ENCODE results near the gene SLC37A1. TPM values are rescaled to one million over a fixed set of nuclear protein-coding genes. Genes with fewer than 3 reads are reported as not detected.

The SLC37A1 gene
- total RNA-seq, 1 donor from 2014 or later: 6.7 TPM

DNA sequence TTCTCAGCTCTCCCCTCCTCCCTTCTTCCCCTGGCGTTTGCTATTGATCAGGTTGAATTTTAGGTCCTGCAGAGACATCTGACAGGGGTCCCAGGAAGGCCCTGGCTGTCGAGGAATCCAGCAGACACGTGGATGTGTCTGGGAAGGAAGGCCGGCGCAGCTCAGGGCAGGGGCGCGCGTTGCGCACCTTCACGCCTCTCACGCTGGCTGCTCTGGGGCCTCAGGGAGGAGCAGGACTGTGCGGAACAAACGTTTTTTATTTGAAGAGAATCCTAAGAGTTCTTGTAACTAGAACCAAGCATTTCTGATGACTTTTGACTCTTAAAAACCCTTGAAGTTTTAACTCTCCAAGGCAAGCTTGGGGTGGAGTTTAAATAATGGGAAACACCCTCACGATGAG is 54.2 kb downstream of the SLC37A1 start:
- peak; percentile 46 for DNase-seq (ENCODE audit: low spot score)
- intact Hi-C loops (cut with DNase I): no loop called here

DNA sequence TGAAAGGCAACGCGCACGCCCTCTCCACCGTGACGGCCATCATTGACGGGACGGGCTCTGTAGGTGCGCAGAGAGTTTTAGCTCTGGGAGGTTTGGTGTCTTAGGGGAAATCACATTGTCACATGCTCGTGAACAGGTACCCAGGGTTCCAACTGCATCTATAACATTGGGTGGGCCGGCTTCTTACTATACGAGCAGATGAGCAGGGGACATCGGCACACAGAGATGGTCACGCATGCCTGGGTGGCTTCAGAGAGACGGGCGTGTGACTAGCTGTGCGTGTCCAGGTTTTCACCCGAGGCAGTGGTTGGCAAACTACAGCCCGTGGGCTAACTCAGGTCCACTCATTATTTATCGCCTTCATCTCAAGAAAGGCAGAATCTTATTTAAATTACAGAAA is 54.7 kb downstream of the SLC37A1 start:
- peak; percentile 69 for DNase-seq (ENCODE audit: low spot score)
- intact Hi-C loops (cut with DNase I): no loop called here

DNA sequence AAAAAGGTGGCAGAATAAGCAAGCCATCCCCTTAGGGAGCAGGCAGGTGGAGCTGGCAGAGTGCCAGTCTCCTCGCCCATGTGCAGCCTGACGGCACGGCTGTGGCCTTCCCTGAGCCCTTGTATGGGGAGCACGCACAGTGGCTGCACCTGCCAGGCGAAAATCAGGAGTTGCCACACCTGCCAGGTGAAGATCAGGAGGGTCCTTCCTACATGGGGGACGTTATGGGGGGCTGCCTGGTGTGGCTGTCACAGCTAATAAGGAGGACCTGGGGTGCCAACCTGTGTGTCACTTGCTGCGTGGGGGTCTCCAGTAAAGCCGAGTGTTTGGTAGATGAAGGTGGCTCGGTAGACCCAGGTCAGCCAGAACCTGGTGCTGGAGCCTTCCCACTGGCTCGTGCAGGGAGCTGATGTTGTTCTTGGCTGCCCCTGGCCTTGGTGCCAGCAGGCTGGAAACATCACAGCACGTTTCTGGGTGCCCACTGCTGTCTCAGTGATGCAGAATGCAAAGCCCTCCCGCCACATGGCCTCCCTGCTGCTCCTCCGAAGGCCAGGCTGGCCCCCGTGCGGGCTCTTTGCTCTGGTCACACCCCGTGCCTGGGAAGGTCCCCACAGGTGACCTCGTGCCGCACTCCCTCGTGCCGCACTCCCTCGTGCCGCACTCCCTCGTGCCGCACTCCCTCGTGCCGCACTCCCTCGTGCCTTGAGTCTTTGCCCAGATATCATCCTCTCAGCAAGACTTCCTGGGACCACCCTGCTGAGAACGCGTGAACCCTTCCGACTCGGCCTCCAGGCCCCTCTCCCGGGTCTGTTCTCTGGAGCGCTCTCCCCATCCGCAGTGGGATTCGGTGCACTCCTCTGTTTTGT is 55.4 kb downstream of the SLC37A1 start:
- DNase-seq (ENCODE audit: low spot score): peak; percentile 59
- intact Hi-C loops (cut with DNase I): no loop called here

DNA sequence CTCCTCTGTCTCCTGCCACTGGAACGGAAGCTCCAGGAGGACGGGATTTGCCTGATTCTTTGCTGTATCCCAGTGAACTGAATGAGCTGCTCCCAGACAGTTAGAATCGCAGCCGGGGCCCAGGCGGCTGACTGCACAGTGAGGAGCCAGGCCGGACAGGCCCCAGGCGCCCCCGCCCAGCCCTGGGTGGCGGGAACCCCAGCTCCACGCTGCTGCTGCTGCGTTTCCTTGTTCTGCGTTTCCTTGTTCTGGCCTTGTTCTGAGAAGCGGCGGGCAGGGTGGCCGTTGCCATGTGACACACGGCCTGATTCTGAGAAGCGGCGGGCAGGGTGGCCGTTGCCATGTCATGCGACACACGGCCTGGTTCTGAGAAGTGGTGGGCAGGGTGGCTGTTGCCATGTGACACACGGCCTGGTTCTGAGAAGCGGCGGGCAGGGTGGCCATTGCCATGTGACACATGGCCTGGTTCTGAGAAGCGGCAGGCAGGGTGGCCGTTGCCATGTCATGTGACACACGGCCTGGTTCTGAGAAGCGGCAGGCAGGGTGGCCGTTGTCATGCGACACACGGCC is 56.2 kb downstream of the SLC37A1 start:
- DNase-seq (ENCODE audit: low spot score): peak; percentile 51
- intact Hi-C loops (cut with DNase I): no loop called here

DNA sequence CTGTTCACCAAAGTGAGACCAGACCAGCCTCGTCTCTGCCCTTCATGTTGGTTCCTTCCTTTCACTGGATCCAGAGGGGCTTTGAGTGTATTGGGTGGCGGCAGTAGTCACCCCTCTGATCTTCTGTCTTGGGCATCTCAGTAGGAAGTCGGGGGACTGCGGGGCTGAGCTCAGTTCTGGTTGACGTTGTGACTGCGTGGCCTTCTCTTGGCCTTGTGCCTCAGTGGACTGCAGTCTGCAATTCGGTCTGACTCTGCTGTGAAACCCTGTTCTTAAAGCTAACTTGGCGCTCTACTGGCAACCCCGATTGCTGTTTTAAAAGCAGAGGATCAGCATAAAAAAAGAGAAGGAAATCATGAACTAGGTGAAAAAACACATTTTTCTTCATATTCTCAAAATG is 56.7 kb downstream of the SLC37A1 start:
- DNase-seq (ENCODE audit: low spot score): peak; percentile 20
- intact Hi-C loops (cut with DNase I): no loop called here

DNA sequence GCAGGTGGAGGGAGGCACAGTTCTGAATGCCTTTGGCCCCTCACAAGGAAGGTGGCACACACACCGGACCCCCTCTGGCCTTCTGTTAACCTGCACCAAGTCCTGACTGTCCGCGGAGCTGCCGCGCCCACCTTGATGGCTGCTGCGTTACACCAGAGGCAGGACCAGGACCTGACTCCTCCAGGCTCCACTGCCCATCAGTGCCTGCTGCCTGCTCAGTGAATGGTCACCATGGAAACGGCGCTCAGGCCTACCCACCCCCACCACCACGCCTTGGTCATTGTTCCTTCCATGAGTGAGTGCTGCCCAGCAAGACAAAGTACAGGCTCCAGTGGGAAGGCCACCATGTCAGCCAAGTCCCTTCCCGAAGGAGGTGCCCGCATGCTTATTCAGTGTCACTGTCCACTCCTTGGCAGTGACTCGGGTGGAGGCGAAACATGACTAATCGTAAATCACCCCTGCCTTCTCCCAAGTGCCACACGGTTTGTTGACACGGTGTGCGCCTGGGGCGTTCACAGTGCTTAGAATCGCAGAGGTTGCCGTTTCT is 57.3 kb downstream of the SLC37A1 start:
- DNase-seq (ENCODE audit: low spot score): peak; percentile 54
- intact Hi-C loops (cut with DNase I): no loop called here

DNA sequence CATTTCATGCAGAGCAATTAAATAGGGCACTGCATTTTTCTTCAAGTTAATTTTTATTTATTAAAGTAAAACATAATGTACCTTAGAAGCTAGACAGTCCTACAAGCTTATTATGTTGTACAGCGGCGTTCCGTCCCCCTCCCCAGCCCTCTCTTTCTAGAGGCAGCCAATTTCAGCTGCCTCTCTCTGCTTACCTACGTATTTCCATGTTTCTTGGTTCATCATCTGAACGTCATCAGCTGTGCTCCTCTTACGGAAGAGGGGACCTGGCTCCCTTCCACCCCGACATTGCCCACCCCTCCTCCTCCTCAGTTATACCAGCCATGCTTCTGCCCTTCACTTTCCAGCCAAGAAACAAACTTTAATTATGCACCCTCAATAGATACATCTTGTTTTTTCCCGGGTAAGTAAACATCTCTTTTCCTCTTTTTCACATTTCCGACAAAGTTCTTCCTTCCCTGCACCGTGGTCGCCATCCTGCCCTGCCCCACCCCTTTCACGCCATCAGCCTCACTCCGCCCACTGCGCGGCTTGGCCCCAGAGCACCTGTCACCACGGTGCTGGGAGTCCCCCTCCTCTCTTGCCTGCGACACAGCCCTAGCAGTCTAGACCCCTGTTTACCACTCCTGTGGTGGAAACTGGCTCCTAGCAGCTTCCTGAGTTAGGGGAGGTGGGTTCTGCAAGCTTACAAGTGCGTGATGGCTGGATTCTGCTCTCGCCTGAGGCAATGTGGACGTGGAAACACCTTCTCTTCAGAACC is 57.9 kb downstream of the SLC37A1 start:
- intact Hi-C loops (cut with DNase I): no loop called here
- peak; percentile 35 for DNase-seq (ENCODE audit: low spot score)

DNA sequence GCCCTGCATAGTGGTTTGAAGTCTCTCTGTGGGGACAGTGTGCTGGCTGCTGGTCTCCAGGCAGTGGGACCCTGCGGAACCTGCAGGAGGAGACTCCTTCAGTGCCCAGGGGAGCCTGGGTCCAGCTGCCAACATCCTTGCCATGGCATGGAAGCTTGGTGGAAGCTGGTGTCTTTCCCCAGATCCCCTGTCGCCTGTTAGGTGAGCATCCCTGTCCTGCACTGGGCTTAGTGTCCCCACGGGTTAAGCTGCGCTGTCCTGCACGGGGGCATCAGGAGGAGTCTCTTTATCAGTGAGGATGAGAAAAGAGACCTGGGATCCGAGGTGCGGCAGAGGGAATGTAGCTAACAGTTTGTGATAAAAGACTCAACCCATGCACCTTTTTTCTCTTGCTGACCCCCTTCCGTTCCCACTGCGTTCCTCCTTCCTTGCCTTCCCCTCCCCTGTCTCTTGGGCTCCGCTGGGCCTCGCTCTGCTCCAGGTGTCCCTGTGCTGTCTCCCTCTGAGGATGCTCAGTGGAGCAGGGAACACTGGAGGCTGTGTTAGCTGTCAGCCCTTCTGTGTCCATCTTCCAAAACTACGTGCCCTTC is 59.3 kb downstream of the SLC37A1 start:
- DNase-seq (ENCODE audit: low spot score): peak; percentile 49

DNA sequence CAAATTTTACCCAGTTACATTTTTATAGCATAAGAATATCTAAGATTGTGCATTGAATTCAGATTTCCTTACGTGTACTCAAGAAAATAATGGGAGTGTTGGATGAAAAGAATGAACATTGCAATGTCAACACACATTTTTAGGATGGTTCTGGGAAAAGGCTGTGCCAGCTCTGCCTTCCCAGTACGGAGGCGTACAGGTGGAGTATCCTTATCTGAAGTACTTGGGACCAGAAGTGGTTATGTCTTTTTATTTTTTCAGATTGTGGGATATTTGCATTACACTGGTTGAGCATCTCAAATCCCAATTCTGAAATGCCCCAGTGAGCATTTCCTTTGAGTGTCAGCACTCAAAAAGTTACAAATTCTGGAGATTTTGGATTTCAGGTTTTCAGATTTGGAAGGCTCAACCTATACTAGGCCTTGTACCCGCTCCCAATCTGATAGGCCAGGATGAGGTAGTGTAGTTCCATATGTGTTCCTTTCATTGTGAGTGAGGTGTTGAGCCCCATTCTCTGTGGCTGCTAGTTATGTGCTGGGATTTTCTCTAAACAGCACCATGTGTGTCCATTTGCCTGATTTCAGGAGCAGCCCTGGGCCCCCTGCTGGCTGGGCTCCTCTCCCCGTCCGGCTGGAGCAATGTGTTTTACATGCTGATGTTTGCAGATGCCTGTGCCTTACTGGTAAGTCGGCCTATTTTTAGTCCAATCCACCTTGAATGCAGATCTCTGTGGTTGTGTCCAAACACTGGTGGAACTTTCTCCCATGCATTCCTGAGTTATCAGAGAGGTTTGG is 60.8 kb downstream of the SLC37A1 start:
- intact Hi-C loops (cut with DNase I): no loop called here
- peak; percentile 64 for DNase-seq (ENCODE audit: low spot score)

More for the DNA sequence above, 59.3 kb downstream of the SLC37A1 start:
- intact Hi-C loops (cut with DNase I): no loop called here

DNA sequence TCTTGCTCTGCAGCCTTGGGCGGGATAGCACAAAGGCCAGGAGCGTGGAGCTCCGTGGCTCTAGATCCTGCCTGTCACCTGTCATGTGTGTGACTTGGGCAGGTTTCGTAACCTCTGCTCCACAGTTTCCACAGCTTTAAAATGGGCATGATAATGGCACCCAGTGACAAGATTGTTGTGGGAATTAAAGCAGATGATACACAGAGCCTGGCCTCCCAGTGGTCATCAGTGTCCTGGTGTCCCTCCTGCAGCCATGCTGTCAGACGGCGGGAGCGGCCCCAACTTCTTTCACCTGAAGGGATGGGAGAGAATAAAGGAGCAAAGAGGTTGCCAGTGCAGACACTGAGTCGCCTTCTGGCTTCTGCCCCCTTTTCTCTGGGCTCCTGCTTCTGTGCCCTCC is 61.5 kb downstream of the SLC37A1 start:
- DNase-seq (ENCODE audit: low spot score): peak; percentile 31
- intact Hi-C loops (cut with DNase I): no loop called here

DNA sequence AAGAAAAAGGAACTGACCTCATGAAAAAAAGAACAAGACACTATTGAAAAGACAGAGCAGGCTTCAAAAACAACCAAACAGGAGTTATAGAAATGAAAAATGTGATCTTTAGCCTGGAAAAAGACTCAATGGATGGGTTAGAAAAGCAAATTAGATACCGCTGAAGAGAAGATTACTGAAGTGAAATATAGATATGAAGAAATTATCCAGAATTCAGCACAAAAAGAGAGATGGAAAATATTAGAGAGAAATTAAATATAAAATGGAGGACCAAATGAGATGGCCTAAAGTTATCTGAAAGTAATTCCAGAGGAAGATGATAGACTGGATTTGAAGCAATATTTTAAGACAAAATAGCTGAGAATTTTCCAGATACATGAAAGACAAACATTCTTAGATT is 63.0 kb downstream of the SLC37A1 start:
- intact Hi-C loops (cut with DNase I): no loop called here
- DNase-seq (ENCODE audit: low spot score): no peak

DNA sequence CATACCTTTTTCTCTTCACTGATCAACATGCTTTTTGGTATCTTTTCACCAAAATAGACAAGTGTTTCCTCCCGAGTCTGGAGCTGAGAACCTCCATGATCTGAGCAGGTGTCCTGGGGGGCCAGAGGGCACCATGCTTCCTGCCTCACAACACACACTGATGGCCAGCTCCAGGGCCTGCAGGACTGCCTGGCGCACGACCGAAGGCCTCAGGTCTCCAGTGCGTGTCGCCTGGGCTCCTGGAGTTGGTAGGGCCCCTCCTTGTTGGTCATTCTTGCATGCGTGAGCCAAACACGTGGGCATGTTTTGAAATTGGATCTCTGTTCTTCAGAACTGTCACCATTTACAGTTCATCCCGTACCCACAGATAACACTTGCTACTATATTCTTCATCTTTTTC is 64.4 kb downstream of the SLC37A1 start:
- peak; percentile 68 for DNase-seq (ENCODE audit: low spot score)
- intact Hi-C loops (cut with DNase I): no loop called here

DNA sequence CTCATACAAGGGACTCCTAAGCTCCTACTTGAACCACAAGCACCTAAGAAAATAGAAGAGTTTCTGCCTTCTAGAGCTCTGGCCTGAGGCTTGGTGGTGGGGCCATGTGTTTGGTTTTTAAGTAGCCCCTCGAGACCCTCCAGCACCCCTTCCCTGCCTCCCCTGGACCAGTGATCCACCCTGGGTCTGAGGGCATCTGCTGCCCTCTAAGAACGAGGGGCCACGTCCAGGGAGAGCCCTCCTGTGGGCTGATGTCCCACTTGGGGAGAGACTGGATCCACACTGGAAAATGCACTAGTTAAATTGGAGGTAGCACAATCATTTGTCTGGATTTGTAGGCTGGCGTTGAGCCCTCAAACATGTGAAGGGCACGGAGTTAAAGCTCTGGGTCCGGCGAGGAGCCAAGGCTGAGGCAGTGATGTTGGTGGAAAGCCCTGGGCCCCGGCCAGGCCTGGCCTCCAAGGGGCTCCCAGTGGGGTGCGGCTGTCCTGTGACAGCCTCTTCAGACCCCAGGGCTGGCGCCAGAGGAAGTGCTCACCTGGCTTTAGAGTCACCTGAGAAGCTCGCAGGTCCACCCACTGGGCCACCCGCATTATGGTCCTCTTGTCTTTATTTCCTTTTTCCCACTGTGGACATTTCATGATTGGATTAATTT is 65.2 kb downstream of the SLC37A1 start:
- DNase-seq (ENCODE audit: low spot score): peak; percentile 74
- intact Hi-C loops (cut with DNase I): no loop called here

DNA sequence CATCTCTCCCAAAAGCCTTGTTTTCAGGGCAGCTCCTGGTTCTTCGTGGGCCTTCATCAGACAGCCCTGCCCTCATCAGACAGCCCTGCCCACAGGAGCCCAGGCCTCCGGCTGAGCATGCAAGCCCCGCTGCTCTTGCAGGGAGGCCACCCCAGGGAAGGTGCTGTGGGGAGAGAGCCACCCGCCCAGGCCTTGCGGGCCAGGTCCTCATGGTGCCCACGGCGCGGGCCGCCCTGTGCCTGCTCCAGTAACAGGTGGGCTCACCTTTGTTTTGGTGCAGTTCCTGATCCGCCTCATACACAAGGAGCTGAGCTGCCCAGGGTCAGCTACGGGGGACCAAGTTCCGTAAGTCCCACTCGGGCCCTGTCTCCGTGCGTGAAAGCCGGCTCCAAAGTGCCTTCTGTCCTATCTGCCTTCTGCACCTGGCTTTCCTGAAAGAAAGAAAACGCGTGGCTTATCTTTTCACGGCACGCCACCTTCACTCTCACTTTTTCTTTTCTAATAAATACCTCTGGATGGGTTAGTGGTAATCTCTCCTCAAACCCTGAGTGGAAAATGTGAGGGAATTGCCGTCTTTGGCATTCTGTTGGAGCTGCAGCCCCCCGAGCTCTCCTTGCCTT is 65.9 kb downstream of the SLC37A1 start:
- DNase-seq (ENCODE audit: low spot score): peak; percentile 46
- intact Hi-C loops (cut with DNase I): no loop called here

DNA sequence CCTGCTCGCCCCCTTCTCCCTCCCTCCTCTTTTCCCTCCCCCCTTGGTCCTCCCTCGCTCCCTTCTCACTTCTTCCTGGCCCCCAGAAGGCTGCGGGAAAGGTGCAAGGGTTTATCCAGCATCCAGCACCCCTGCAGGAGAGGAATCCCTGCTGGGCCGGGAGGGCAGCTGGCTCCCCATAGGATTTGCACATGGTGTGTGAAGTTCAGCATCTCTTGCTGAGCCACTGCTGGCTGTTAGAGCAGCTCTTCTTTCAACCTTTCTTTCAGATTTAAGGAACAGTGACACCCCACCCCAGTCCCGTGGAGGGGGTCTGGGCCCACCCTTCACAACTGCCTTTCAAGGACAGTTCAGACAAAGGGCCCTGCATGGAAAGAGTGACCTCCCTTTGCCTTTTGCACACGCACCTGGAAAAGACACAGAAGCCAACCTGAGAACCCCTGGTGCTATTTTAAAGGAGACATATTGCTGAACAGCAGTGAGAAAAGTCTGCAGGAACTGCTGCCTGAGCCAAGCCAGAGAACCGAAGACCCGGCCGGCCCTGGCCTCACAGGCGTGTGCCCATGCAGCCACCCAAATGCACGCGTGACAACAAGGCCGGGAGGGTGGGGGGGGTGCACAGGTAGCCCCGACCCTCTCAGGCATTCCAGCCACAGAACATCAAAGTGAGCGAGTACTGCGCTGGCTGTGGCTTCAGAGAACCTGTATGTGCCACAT is 66.6 kb downstream of the SLC37A1 start:
- intact Hi-C loops (cut with DNase I): no loop called here
- DNase-seq (ENCODE audit: low spot score): peak; percentile 59

DNA sequence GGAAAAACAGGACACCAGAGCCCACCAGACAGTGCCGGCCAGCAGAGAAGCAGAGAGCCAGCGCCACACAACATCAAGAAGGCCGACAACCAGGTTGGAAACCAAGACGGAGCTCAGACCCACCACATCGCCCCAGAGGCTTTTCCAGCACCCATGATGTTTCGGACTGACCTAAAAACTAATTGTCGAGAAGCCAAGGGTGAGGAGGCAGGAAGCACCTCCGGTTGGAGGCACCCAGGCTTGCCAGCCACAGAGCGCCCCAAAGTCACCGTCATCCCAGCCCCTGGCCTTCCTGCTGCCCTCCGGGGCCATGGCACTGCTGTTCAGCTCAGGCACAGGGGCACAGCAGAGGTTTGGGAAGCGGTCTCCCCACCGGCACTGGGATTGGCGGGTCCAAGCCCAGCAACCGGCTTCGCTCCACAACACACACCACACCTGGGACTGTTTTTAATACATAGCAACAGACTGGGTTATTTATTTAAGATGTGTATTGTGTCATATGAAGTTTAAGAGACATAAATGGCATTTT is 67.2 kb downstream of the SLC37A1 start:
- DNase-seq (ENCODE audit: low spot score): peak; percentile 22
- intact Hi-C loops (cut with DNase I): no loop called here

DNA sequence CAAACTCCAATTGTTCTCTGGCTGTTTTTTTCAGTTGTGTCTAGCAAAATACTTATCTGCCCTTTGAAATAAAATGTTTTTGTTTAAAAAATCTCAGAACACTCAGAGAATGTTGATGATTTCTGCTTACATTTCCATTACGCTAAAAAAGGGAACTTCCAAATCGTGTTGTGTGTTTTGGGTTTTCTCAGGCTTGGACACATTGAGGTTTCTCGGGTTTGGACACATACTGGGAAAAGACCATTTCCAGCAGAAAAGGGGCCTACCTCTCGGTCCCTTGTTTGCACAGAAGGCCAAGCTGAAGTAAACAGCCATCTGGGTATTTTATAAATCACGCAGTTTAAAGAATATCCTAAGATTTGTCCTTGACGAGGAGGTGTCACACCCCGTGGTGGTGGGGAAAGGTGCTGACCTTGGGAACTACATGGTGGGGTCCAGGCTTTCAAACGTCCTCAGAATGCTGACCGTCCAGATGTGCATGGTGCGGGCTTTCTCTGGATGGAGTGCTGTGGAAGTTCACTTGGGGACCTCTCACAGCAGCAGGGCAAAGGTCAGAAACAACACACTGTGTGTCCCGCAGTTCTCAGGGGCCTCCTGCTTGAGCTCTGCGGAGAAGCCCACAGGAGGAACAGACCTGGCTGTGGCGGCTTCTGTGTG is 67.8 kb downstream of the SLC37A1 start:
- intact Hi-C loops (cut with DNase I): no loop called here
- DNase-seq (ENCODE audit: low spot score): peak; percentile 14

Measured in cardiac septum (tissue), 1 donor.